ENCODE results near the gene TBC1D1. TPM values are rescaled to one million over a fixed set of nuclear protein-coding genes. Genes with fewer than 3 reads are reported as not detected.

The TBC1D1 gene
- total RNA-seq, 4 donors from 2014 or later: 66.2 to 120 (median 87.9) TPM

GRCh38 chr4:38114386-38115150 lies 223.7 kb downstream of the TBC1D1 start:
- no peaks in the 10 kb centered on the region for H3K27me3 ChIP-seq

GRCh38 chr4:38115601-38116000 lies 224.7 kb downstream of the TBC1D1 start:
- Histone ChIP-seq H3K4me3 (no peak overlapping the region), H3K36me3 (peaks cover 0 to 32% (median 0%) of the 10 kb centered on the region in 3 donors), H3K27ac (no peak overlapping the region), H3K9me3 (no peaks in the 10 kb centered on the region), H3K4me1 (peaks cover 0 to 6% (median 0%) of the 10 kb centered on the region in 4 donors), H3K27me3 (no peaks in the 10 kb centered on the region)
- TF ChIP-seq, protein P1, sequence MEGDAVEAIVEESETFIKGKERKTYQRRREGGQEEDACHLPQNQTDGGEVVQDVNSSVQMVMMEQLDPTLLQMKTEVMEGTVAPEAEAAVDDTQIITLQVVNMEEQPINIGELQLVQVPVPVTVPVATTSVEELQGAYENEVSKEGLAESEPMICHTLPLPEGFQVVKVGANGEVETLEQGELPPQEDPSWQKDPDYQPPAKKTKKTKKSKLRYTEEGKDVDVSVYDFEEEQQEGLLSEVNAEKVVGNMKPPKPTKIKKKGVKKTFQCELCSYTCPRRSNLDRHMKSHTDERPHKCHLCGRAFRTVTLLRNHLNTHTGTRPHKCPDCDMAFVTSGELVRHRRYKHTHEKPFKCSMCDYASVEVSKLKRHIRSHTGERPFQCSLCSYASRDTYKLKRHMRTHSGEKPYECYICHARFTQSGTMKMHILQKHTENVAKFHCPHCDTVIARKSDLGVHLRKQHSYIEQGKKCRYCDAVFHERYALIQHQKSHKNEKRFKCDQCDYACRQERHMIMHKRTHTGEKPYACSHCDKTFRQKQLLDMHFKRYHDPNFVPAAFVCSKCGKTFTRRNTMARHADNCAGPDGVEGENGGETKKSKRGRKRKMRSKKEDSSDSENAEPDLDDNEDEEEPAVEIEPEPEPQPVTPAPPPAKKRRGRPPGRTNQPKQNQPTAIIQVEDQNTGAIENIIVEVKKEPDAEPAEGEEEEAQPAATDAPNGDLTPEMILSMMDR (IDR thresholded peaks at IDR 0.05): no peak
- no peak for DNase-seq

More at GRCh38 chr4:38114386-38115150, 223.7 kb downstream of the TBC1D1 start:
- H3K27ac ChIP-seq: peak overlapping the region in 2 of 4 donors; percentile 11 to 33
- TF ChIP-seq POLR2A (IDR thresholded peaks at IDR 0.05): no peak
- TF ChIP-seq, protein P1 (IDR thresholded peaks at IDR 0.05): no peak
- H3K4me3 ChIP-seq: no peak overlapping the region
- no peaks in the 10 kb centered on the region for H3K9me3 ChIP-seq
- DNase-seq: no peak
- peaks cover 0 to 6% (median 0%) of the 10 kb centered on the region in 4 donors for H3K4me1 ChIP-seq
- peaks cover 0 to 26% (median 0%) of the 10 kb centered on the region in 3 donors for H3K36me3 ChIP-seq

DNA sequence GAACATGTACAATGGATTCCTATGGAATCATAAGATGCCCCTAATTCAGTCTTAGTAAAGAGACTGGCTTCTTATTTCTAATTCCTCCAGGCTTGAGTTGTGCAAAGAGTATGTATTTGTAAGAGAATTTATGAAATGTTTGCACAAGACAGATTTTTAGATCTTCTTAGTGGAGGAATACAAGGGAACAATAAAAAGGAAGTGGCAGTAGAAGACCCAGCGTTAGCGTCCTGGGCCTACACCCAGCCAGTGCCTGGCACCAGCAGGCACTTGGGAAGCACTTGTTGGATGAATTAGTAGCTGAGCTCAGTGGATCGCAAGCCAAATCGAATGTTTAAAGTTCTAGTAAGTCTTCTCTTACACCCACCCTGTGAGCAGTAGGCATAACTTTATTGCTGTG lies 226.7 kb downstream of the TBC1D1 start:
- Histone ChIP-seq H3K9me3 (no peaks in the 10 kb centered on the region), H3K4me1 (peaks cover 0 to 6% (median 0%) of the 10 kb centered on the region in 4 donors), H3K27me3 (no peaks in the 10 kb centered on the region), H3K27ac (no peak overlapping the region), H3K36me3 (peaks cover 0 to 36% (median 0%) of the 10 kb centered on the region in 3 donors), H3K4me3 (no peak overlapping the region)
- DNase-seq: no peak
- TF ChIP-seq, protein P1 (IDR thresholded peaks at IDR 0.05): no peak
- TF ChIP-seq POLR2A (IDR thresholded peaks at IDR 0.05): no peak

DNA sequence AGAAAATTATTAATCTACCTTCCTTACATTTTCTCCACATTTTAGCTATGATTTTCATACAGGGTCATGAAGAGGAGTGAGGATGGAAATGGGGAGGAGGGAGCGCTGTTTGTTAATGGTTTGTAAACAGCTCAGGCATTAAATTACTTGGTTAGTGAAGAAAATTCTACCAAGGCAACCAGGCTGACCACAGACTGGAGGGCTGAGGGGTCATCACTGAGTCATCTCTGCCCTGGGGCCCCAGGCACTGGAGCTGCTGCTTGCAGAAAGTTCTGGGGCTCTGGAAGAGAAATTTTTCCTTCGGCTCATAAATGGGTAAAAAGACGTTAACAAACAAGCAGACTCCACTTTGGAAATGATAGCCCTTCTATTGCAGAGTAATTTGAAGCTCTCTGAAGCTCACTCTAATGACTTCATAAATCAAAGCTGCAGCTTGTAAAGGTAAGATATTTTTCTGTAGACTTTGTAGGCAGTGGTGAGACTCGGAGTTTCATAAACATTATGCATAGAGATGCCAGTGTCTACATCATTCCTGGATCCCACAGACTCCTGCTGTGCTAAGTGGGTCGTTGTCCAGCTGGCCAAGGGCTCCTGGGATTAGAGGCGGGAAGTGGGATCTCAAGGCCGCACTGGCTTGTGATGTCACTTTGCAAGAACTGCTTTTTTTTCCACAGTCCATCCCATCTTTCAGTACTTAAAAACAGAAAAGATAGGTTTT lies 228.9 kb downstream of the TBC1D1 start:
- H3K27me3 ChIP-seq: no peaks in the 10 kb centered on the region
- H3K9me3 ChIP-seq: no peaks in the 10 kb centered on the region
- peaks cover 0 to 43% (median 0%) of the 10 kb centered on the region in 3 donors for H3K36me3 ChIP-seq
- H3K27ac ChIP-seq: peak overlapping the region in 1 of 4 donors; percentile 8
- TF ChIP-seq POLR2A (IDR thresholded peaks at IDR 0.05): no peak
- TF ChIP-seq, protein P1 (IDR thresholded peaks at IDR 0.05): no peak
- DNase-seq: no peak
- H3K4me1 ChIP-seq: no peaks in the 10 kb centered on the region
- H3K4me3 ChIP-seq: no peak overlapping the region

DNA sequence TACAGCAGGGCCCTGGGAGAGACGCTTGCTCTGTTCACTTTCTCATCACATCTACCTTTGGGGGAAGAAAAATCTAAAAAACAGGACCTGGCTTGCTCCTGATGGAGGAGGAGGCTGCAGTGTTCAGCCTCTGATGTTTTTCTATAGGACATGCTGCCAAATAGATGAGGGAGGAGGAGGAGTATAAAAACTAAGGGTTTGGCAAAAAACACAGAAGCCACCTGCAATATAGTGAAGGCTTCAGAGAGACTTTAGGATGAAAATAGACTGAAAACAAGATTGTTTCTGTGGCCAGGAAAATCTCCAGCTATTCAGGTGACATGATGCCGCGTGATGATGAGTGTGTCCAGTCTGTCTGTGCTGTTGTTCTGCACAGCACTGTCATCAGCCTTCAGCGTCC lies 229.9 kb downstream of the TBC1D1 start:
- Histone ChIP-seq H3K27ac (no peak overlapping the region), H3K4me1 (no peaks in the 10 kb centered on the region)

More for the DNA sequence above, 229.9 kb downstream of the TBC1D1 start:
- H3K36me3 ChIP-seq: peaks cover 0 to 51% (median 0%) of the 10 kb centered on the region in 3 donors
- no peaks in the 10 kb centered on the region for H3K27me3 ChIP-seq
- DNase-seq: no peak
- no peak overlapping the region for H3K4me3 ChIP-seq
- H3K9me3 ChIP-seq: no peaks in the 10 kb centered on the region
- TF ChIP-seq POLR2A (IDR thresholded peaks at IDR 0.05): no peak
- TF ChIP-seq, protein P1 (IDR thresholded peaks at IDR 0.05): no peak
